GM19240 (cell line): ENCODE results near the gene GAB2.
"Not testable (repeated sequence)": the region's sequence is repeated elsewhere in the genome, so short reads cannot be mapped to it uniquely, and the experiment has no call there.

Experiments
- DNase-seq: peaks from one replicate; pipeline ENCODE4 v3.0.0; 2011; ENCODE audit warnings: low spot score; ENCODE audit not compliant: insufficient read length

GAB2 gene

GRCh38 chr11:78371221-78371891 lies 46.3 kb downstream of the GAB2 start:
- no peak for DNase-seq

- no peak for DNase-seq
Observed at GRCh38 chr11:78370406-78371172, 47.0 kb downstream of the GAB2 start.

- DNase-seq = no peak
Observed at GRCh38 chr11:78365381-78365792, 52.2 kb downstream of the GAB2 start.

- no peak for DNase-seq
Observed at GRCh38 chr11:78364128-78364751, 53.4 kb downstream of the GAB2 start.

- DNase-seq = no peak
Observed at GRCh38 chr11:78363024-78363619, 54.5 kb downstream of the GAB2 start.

- DNase-seq = no peak
Observed at GRCh38 chr11:78361228-78361627, 56.4 kb downstream of the GAB2 start.

- no peak for DNase-seq
Observed at GRCh38 chr11:78359921-78360320, 57.7 kb downstream of the GAB2 start.

- DNase-seq = not testable (repeated sequence)
Observed at GRCh38 chr11:78357924-78358323, 59.7 kb downstream of the GAB2 start.

GRCh38 chr11:78357425-78357824 lies 60.2 kb downstream of the GAB2 start:
- DNase-seq = not testable (repeated sequence)

- DNase-seq = not testable (repeated sequence)
Observed at GRCh38 chr11:78355742-78356141, 61.9 kb downstream of the GAB2 start.

- DNase-seq = no peak
Observed at GRCh38 chr11:78355309-78355705, 62.3 kb downstream of the GAB2 start.

GRCh38 chr11:78354408-78355308 lies 63.0 kb downstream of the GAB2 start:
- DNase-seq = no peak

GRCh38 chr11:78351979-78352841 lies 65.4 kb downstream of the GAB2 start:
- DNase-seq = no peak

- no peak for DNase-seq
Observed at GRCh38 chr11:78351193-78351592, 66.4 kb downstream of the GAB2 start.

- no peak for DNase-seq
Observed at GRCh38 chr11:78350646-78351165, 66.9 kb downstream of the GAB2 start.

- DNase-seq = no peak
Observed at GRCh38 chr11:78350091-78350645, 67.5 kb downstream of the GAB2 start.

- no peak for DNase-seq
Observed at GRCh38 chr11:78349624-78350023, 68.0 kb downstream of the GAB2 start.

- no peak for DNase-seq
Observed at GRCh38 chr11:78349114-78349513, 68.5 kb downstream of the GAB2 start.

- DNase-seq = no peak
Observed at GRCh38 chr11:78347956-78348355, 69.7 kb downstream of the GAB2 start.
